NCI-H1417 (cell line): ENCODE data around the gene PDE4B.

ENCODE experiments used
- DNase-seq, 3 experiments: peaks; one replicate each; lab custom pipeline; 2025; lab: John Stamatoyannopoulos, UW

The PDE4B gene

DNA sequence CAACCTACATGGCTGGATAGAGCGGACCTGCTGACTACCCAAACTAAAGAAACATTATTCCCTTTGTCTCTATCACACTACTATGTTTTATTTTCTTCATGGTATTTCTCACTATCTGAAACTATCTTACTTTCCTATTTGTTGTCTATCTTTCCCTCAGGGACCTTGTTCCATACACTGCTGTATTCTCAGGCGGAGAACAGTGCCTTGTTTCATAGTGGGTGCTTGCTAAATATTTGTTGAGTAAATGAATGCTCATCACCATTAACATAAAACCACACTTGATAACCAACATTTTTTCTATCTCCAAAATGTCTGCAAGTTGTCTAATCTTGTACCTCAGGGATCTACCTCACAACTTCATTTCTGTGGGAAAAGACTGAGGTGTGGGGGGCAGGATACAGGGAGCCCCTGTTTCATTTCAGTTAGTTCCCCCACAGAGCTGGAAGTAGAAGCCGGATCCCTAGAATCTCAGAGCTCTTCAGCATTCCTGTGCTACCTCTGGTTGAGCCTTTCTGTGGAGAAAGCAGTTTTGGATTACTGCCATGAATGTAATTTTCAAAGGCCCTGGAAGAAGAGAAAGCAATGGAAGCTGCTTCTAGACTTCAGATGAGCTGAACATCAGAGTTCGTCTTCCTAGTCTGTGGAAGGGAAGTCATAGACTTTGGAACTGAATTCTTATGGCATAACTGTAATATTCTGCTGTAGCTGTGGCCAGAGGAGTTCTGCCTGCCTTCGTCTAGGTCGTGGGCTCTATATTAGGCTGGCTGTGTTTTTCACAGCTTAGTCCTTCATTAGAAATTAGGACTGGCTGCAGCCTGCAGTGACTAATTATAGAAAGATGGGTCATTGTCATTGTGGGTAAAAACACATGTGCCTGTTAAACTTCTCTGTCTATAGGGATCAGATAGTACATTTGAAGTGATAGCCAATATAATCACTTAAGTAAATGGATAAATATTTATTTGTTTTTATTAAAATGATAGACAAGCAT is 448.1 kb downstream of the PDE4B start:
- DNase-seq = no peak

DNA sequence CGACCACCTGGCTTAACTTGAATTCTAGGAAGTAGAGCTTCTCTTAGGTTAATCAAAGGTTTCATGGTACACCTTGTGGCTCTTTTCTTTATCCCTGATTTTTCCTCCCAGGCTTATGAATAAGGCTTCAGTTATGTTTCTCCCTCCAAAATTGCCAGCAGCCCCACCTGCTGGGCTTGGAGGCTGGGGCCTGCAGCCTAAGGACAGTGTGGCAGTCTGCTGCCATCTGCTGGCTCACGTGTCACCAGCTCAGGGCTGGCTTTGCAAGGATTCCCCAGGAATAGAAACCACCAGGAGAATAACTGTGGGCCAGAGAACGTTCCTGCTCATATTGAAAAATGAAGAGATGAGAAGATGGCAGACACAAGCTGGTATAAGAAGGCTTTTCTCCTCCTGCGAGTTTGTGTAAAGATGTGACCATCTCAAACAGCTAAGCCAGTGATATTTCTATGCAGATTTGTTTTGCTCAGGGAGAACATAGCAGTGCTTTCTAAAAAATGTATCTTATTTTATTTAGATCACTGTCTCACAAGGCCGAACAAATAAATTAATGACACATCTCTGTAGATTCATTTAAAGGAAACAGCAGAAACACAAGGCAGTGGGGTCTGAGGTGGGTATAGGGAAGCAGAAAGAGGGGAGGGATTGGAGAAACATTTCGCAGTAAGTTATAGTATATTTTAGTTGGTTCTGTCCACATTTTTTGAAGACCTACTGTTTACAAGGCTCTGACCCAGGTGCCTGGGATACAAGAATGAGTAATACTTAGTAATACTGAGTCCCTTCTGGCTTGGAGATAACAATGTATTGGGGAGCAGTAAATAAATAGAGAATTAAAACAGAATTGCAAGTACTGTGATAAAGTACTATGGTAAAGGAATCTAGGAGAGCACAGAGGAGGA is 450.2 kb downstream of the PDE4B start:
- DNase-seq = peak; percentile 76 to 91 (median 86)

DNA sequence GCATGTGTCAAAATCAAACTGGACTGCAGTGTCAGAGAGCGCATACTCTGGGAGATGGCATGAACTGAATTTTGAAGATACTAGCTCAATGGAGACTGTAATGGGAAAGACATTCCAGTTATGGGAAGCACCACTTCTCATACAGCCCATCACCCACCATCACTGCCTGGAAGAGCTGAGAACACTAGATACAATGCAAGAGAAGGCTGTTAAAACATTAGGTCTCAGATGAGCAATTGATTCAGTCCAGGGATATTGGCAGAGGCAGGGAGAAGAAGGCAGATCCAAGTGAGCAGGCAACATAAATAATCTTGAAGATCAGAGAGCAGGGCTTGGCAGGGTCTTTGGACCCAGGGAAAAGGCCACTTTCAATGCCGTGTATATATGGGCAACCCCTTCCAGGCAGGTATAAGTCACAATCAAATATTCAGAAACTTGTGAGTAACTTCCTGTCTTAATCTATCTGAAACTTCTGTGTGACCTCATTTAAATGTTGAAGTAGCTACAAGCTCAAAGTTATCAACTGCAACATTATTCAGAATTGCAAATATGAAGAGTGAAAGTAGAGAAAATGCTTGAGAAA is 450.9 kb downstream of the PDE4B start:
- DNase-seq = no peak

DNA sequence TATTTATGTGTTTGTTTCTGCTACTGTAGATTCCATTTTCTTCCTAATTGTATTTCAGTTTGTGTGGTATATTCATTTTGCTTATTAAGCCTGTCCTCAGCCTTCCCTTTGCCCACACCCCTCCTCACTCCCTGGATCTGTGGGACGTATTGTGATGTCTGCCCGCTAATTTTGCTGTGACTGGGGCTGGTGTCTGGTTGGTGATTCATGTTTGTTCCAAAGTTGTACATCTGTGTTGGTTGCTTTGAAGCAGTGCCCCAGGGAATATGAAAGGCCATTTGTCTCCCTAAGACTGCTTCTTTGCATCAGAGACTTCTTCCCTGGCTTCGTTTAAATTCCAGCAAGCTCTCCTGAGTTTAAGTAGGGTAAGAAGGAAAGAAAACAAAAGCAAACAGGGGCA is 451.7 kb downstream of the PDE4B start:
- no peak for DNase-seq

DNA sequence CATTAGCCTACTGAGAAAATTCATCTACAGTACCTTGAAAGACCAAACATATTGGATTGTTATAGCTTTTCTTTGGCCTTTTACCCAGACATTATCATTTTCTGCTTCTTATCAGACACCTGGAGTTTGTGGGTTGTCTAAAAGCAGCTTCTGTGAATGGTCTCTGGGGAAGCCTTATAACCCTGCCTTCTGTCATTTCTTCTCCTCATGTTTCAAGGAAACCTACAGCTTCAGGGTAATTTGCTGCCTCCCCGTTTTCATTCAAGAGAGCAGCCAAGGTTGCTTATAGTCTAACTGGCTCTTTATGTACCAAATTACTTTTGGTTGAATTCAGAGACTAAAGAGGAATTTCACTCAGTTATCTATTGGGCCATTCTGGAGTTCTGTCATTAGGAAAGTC is 453.0 kb downstream of the PDE4B start:
- peak in 1 of 3 experiments; percentile 72 for DNase-seq

DNA sequence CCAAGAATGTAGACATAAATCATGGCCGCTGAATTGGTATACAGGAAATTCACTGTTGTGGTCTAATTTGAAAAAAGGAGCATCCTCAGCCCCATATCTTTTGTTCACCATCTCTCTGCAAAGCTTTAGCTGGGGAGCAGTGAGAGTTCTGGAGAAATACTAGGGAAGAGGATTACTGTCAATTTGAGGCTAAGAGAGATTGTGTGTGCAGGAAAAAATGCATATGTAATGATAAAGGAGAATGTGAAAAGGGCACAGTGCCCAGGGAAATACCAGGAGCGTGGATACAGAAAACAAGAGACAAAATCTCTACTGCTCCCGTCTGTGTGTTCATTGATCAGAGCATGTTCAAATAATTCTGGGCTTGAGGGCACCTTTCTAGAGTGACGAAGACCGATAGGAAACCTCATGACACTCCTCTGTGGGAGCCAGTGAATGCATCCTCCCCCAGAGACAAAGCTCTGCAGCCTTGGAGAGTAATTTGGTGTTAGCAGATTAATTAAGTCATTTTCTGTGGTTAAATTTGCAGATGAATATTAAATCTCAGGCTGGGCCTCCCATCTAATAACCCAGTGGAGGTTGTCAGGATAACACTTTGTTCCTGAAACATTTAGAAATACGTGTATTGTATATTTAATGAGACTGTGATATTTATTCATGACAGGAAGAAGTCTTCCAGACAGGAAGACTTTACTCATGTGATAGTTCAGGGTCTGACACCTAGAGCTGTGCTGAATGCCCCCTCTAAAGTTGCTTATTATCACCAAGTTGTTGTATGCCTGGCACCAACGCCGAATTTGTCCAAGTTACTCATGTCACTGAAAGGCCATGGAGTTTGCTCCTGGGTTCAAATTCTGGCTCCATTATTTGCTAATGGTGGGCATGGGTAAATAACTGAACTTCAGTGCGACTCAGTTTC is 453.9 kb downstream of the PDE4B start:
- DNase-seq = no peak

DNA sequence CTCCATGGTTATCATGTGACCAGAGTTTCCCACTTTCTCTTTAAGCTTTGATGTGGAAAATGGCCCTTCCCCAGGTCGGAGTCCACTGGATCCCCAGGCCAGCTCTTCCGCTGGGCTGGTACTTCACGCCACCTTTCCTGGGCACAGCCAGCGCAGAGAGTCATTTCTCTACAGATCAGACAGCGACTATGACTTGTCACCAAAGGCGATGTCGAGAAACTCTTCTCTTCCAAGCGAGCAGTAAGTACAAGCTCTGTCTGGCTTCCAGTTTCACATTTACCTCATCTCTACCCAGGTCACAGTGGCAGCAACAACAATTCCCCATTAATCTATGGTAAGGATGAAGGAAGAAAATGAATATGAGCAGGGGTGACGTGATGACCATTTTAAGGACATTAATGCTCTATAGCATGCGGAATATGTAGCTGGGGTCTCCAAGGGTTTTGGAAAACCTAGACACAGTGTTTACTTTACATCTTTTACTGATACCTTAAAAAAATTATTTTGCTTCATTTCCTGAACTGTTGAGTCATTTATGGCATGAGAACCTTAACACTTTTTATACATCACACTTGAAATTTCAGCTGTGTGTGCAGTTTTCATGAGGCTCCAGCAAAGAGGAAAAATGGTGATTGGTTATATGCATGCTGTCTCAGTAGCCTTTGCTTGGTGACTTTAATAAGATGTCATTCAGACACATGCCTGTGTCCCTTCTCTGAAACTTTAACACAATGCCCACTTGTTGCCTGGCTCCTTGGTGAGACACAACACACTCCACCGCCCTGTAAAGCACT is 454.9 kb downstream of the PDE4B start:
- no peak for DNase-seq

DNA sequence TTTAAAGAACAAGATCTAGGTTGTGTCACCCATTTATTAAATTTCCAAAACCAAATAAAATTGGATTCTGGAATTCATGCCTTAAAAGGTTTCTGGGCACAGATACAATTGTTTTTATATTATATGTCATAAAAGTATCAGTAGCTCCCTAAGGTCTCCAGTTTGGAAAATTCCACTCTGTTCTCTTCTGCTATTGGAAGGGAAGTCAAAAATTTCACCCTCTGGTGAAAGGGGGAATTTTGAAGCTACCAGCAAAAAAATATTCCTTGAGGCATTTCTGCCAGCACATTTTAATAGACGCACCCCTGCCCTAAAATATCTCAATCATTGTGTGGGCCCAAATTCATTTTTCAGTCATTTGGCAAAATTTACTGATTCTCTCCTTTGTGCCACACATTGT is 455.6 kb downstream of the PDE4B start:
- DNase-seq = no peak

DNA sequence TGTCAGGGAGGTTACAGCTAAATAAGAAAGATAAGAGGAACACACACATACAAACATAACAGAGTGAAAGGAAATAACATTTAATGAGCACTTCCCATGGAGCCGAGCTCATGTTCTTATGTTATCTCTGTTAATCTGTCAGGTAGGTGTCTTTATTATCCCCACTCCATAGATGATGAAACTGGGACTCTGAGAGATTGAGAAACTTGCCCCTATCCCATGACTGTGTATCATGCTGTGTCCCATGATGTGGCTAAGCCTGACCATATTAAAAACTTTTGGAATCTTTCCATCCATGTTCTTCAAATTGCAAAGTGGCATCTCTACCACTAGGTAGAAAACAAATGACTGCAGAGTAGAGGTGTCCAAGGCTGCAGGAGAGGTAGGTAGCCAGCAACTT is 456.1 kb downstream of the PDE4B start:
- no peak for DNase-seq

DNA sequence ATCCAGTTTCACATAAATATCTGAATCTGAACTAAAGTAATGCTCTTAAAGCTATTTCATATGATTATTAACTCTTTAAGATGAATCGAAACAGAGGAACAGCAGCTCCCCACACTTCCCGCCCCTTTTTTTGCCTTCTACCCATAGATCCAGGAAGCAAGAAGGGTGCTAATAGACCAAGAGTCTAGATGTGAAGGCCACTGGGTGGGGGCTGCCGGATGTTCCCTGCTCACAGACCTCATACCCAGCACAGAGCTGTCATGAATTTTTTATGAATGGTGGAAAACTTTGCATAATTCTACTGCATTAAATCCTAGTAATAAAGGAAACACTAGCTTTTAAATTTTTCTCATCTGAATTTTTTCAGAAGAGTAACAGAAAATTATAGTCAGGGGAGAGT is 457.4 kb downstream of the PDE4B start:
- no peak for DNase-seq

DNA sequence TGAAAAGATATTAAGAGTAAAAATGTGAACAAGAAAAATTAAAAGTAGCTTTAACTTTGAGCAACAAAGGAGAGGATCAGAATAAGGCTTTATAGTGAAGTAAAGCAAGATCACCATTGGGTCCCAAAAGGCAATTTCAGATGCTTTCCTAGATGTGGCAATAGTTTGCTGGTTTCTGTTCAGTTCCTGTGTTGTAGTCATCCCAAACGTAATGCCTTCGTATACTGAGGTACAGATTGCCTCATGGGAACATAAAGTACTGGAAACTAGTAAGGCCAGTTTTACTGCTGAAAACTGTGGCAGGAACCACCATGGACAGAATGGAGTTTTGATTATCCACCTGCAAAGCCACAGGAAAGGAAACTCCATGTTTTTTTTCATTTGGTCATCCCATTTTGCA is 457.8 kb downstream of the PDE4B start:
- DNase-seq = no peak

DNA sequence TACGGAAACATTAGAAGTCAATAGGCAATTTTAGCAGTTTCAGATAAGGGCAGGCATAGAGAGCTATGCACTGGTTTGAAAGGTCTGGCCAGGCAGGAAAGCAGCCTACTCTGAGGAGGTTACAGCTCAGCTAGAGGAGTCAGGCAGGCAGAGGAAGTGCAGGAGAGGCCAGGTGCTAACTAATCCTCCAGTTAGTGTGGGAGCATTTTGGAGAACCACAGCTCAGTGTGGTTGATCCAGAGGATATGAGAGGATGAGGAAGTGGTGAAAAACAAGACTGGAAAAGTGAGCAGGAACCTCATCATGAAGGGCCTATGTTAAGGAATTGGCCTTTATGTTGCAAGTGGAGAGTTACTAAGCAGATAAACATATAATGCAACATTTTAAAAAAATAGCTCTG is 458.9 kb downstream of the PDE4B start:
- DNase-seq = peak in 1 of 3 experiments; percentile 23

DNA sequence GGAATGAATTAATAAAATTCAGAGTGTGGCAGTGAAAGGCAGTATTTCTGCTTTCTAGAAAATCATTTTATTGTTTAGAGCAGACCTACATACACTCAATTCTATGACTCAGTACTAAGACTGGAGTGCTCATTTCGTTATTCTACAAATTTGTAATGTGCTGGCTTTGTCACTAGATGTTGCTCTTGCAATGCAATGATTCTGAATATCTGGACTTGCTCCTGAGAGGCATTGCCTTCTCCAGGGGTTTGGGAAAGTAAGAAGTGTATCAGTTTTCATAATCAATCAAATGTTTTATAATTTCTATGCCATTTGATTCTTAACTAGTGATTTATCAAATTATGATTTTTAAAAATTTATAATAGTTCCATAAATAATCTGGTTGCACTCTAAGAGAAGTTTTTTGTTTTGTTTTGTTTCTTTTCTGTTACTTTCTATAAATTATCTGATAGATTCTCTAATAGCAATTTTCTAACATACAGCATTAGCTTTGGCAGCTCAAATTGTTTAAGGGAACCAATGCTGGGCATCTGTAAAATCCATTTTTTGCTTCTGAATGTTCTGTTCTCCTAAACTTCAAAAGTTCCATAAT is 460.7 kb downstream of the PDE4B start:
- peak; percentile 20 to 79 (median 57) for DNase-seq

DNA sequence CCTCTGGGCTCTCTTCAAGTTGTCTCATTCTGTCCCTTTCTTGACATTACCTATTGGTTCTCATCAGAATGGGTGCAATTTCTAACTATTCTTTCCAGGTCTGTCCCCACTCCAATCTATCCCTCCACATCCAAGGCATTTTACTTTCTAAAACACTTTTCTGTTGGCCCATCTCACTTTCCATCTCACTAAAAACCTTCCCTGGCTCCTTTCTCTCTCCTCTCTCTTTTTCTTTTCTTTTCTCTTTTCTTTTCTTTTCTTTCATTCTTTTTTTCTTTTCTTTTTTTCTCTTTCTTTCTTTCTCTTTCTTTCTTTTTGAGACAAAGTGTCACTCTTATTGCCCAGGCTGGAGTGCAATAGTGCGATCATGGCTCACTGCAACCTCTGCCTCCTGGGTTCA is 462.1 kb downstream of the PDE4B start:
- DNase-seq = no peak

DNA sequence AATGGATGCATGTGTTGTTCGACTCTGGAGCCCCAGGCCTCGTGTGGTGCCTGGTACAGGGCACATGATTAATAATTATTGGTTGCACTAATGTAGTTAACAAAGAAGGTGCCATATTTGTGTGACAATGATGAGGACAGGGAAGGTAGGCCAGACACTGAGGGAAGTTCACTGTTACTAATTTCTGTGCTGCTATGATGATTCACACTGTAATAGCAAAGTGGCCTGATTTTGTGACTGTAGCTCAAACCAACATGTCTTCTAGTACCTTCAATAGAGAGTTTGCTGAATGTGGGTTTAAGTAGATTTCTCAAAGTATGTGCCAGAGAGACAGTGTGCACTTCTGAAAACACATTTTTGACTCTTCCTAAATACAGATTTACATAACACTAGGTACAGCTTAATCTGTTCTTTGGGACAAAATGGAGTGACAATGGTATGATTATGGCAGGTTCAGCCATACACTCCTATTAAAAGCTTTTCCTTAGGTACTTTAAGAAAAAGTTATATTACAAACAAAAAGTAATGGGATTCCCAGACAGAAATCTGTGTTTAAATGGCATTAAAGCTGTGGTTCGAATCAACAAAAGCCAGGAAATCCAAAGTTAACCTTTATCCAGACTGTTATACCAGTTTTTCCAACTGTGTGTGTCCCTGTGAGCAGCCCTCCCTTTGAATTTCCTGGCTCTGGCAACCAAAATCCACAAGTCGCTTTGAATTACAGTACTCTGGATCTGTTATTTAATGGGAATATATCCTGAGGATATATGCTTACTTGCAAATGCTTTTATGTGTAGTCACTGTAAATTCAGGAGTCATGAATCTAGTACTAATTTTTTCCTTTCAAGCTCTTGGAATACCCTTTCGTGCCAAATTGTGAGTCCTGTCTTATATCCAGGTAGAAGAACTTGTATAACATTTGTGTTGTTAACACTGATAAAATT is 464.2 kb downstream of the PDE4B start:
- DNase-seq = peak in 1 of 3 experiments; percentile 7

DNA sequence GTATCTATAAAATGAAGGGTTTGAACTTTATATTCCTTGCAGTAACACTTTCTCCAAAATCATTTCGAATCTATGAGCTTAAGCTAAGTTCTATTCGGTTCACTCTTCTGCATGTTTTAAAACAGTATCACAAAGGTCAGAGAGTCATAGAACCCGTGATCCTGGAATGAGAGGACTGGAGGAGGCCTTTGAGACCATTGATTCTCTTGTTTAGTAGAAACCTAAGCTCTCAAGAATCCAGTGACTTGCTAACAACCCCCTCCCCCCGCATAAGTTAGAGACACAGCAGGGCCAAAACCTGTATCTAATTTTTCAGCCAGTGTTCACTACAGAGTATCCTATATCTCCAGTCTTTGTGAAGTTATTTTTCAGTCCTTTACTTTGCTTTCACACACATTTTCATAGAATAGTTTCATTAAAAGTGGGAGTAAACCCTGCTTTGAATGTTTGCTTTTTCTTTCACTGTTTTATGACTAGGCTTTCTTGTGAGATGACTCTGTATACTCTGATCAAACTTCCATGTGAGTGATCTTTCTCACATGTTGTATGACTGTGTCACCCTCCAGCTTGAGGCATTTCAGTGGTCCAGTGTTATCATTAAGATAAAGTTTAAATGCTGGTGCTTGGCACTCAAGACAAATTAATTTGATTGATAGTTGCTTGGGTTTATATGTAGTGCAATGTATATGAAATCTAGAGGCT is 465.9 kb downstream of the PDE4B start:
- DNase-seq = no peak

DNA sequence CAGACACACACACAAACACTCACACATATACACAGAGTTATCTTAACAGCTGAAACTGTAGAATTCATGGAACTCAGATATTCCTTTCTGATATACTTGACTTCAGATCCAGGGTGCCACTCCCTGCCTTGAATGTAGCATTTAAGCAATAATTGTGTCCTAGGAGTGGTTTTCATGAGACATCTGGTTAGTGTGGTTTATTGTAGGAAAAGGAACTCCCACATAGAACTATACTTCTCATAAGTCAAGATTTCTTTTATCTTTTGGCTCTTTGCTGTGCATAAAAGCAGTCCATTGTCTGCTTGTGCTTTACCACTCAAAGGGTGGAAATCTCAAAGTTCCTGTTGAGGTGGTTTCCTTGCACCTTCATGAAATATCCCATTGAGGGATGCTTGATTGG is 468.7 kb downstream of the PDE4B start:
- DNase-seq = no peak
